ENCODE results near the gene DUSP15.

The DUSP15 gene

GRCh38 chr20:31866221-31866620 lies 4.1 kb downstream of the DUSP15 start:
- no peak for DNase-seq (ENCODE audit: low read depth)
- TF ChIP-seq CTCF (IDR thresholded peaks at IDR 0.05; ENCODE audit: insufficient read depth, low read depth, low read length, missing control alignments) = no peak
- no peak overlapping the region for H3K4me3 ChIP-seq (ENCODE audit: low read depth, low read length)

- no peak for TF ChIP-seq CTCF (IDR thresholded peaks at IDR 0.05; ENCODE audit: insufficient read depth, low read depth, low read length, missing control alignments)
- no peak overlapping the region for H3K4me3 ChIP-seq (ENCODE audit: low read depth, low read length)
- DNase-seq (ENCODE audit: low read depth) = no peak
These were observed 5.6 kb downstream of the DUSP15 start for GRCh38 chr20:31864521-31865400.

DNA sequence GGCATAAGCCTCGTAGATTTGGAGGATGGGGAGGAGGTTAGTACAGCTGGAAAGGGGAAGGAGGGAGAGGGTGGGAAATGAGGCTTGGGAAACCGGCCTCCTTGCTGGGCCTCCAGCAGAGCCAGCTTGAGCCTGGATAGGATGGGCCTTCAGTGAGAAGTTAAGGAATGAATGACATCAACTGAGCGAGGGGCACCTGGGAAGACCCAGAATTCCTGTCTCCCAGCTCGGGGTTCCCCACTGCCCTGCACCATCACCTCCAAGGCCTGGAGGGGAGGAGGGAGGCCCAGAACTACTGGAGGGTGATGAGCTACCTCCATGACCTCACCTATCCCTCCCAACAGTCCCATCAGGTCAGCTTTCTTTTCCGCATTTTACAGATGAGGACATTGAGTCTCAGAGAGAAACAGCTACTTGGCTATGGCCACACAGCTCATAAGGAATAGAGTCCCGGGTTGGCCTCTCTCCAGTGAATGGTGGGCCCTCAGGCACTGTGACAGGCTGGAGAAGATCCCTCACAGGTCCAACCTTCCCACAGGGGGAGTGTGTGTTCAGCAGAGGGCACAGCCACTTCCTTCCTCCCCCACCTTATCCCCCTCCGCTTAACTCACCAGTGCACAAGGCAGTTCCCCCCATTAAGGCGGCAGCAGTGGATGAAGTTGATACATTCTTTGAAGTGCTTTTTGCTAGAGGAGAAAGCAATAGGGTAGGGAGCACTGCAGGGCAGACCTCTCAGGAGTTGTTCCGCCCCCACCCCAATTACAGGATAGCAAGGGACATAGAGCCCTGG lies 6.8 kb downstream of the DUSP15 start:
- no peak overlapping the region for H3K4me3 ChIP-seq (ENCODE audit: low read depth, low read length)
- TF ChIP-seq CTCF (IDR thresholded peaks at IDR 0.05; ENCODE audit: insufficient read depth, low read depth, low read length, missing control alignments) = no peak
- DNase-seq (ENCODE audit: low read depth) = no peak

DNA sequence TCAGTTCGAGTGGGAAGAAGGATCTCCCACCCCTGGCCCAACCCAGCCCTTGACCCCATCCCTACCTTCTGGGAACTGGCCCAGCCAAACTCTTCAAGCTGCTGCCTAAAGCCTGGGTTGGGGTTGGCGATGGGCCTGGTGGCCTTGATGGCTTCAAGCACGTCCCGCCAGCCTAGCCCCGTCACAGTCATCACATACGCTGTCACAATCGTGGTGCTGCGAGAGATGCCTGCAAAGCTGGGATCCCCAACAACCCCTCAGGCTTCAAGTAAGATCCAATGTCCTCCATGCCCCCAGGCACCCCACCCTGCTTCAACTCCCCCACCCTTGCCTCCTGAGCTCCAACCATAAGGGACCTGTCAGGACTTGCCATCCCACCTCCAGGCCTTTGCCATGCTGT lies 7.8 kb downstream of the DUSP15 start:
- TF ChIP-seq CTCF (IDR thresholded peaks at IDR 0.05; ENCODE audit: insufficient read depth, low read depth, low read length, missing control alignments) = no peak
- H3K4me3 ChIP-seq (ENCODE audit: low read depth, low read length) = no peak overlapping the region
- DNase-seq (ENCODE audit: low read depth) = no peak

DNA sequence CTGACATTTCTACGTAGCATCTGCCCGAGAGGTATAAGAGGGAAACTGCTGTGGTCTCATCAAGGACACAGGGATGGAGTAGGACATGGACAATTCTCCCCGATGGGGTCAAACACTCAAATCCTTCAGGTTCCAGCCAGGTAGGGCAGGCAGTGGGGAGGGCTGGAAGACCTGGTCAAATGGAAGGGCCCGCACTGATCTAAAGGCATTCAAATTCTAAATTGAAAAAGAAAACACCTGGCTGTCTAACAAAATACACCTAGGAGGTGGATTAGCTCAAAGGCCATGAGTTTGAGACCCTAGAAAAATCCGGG lies 8.2 kb downstream of the DUSP15 start:
- no peak overlapping the region for H3K4me3 ChIP-seq (ENCODE audit: low read depth, low read length)
- no peak for DNase-seq (ENCODE audit: low read depth)
- TF ChIP-seq CTCF (IDR thresholded peaks at IDR 0.05; ENCODE audit: insufficient read depth, low read depth, low read length, missing control alignments) = no peak

GRCh38 chr20:31861385-31862156 lies 8.8 kb downstream of the DUSP15 start:
- TF ChIP-seq CTCF (IDR thresholded peaks at IDR 0.05; ENCODE audit: insufficient read depth, low read depth, low read length, missing control alignments) = no peak
- peak overlapping the region; percentile 39 for H3K4me3 ChIP-seq (ENCODE audit: low read depth, low read length)
- DNase-seq (ENCODE audit: low read depth) = peak; percentile 86

All from GM12865 (cell line).